HG02678 (cell line): ENCODE results near the gene CACNA2D4.

ENCODE experiments used
- ATAC-seq: cut with Tn5 transposase; IDR thresholded peaks from one replicate; pipeline ENCODE4 v1.9.1; 2021; ENCODE audit warnings: mild to moderate bottlenecking, moderate library complexity; ENCODE audit not compliant: unreplicated experiment

The CACNA2D4 gene

GRCh38 chr12:1793426-1794210 lies 124.8 kb downstream of the CACNA2D4 start:
- ATAC-seq, result no peak

- no peak for ATAC-seq
These were observed 126.0 kb downstream of the CACNA2D4 start for GRCh38 chr12:1792406-1792805.

GRCh38 chr12:1791104-1791841 lies 127.2 kb downstream of the CACNA2D4 start:
- no peak for ATAC-seq

- no peak for ATAC-seq
These were observed 128.0 kb downstream of the CACNA2D4 start for GRCh38 chr12:1790444-1790843.

- no peak for ATAC-seq
These were observed 130.7 kb downstream of the CACNA2D4 start for GRCh38 chr12:1787714-1788113.

- ATAC-seq, result no peak
These were observed 136.2 kb downstream of the CACNA2D4 start for GRCh38 chr12:1782215-1782614.

GRCh38 chr12:1781772-1782171 lies 136.7 kb downstream of the CACNA2D4 start:
- no peak for ATAC-seq

- no peak for ATAC-seq
These were observed 138.7 kb downstream of the CACNA2D4 start for GRCh38 chr12:1779783-1780182.

- no peak for ATAC-seq
These were observed 139.5 kb downstream of the CACNA2D4 start for GRCh38 chr12:1778911-1779310.

- no peak for ATAC-seq
These were observed 140.7 kb downstream of the CACNA2D4 start for GRCh38 chr12:1777798-1778197.

GRCh38 chr12:1776170-1776921 lies 142.1 kb downstream of the CACNA2D4 start:
- no peak for ATAC-seq

GRCh38 chr12:1773937-1774655 lies 144.4 kb downstream of the CACNA2D4 start:
- ATAC-seq, result no peak

- ATAC-seq, result no peak
These were observed 148.5 kb downstream of the CACNA2D4 start for GRCh38 chr12:1769809-1770494.

- ATAC-seq, result no peak
These were observed 149.8 kb downstream of the CACNA2D4 start for GRCh38 chr12:1768615-1769014.

- ATAC-seq, result no peak
These were observed 150.9 kb downstream of the CACNA2D4 start for GRCh38 chr12:1767407-1768090.

- ATAC-seq, result no peak
These were observed 152.3 kb downstream of the CACNA2D4 start for GRCh38 chr12:1766110-1766509.

- no peak for ATAC-seq
These were observed 155.3 kb downstream of the CACNA2D4 start for GRCh38 chr12:1763153-1763552.

GRCh38 chr12:1761857-1762256 lies 156.6 kb downstream of the CACNA2D4 start:
- ATAC-seq, result no peak

- no peak for ATAC-seq
These were observed 157.7 kb downstream of the CACNA2D4 start for GRCh38 chr12:1760566-1761382.
